Brain microvascular endothelial cell (primary cell): ENCODE data around the gene IFNL2.

Experiments used
- DNase-seq: peaks from one replicate; pipeline ENCODE4 v3.0.0-alpha.2; 2020
- H3K27ac ChIP-seq: fragments of 250-450 bp; sonication (Bioruptor Pico); 2 replicates; pipeline ENCODE4 v1.5.1; 2020; ENCODE audit warnings: mild to moderate bottlenecking, moderate library complexity
- H3K27me3 ChIP-seq: fragments of 250-450 bp; sonication (Bioruptor Pico); replicated peaks from 2 replicates; pipeline ENCODE4 v1.5.1; 2020; ENCODE audit warnings: mild to moderate bottlenecking
- H3K36me3 ChIP-seq: fragments of 250-450 bp; sonication (Bioruptor Pico); replicated peaks from 2 replicates; pipeline ENCODE4 v1.5.1; 2020; ENCODE audit warnings: mild to moderate bottlenecking
- H3K4me3 ChIP-seq: 2 replicates; pipeline ENCODE4 v1.5.1; 2011; ENCODE audit warnings: low read depth, mild to moderate bottlenecking, control low read depth, low read length, moderate library complexity
- in situ Hi-C: cut with HindIII; loops from 2 replicates; pipeline ENCODE4 v1.10.0; 2017; ENCODE audit warnings: low sequenced_read_pairs, low pct_ligation_motif_present
- TF ChIP-seq, protein P1 (sequence below): IDR thresholded peaks from 2 replicates; pipeline ENCODE4 v1.5.1; 2011; ENCODE audit warnings: low read depth, mild to moderate bottlenecking, moderate library complexity, low read length, control low read depth, inconsistent platforms; ENCODE audit errors: missing control alignments

The IFNL2 gene

DNA sequence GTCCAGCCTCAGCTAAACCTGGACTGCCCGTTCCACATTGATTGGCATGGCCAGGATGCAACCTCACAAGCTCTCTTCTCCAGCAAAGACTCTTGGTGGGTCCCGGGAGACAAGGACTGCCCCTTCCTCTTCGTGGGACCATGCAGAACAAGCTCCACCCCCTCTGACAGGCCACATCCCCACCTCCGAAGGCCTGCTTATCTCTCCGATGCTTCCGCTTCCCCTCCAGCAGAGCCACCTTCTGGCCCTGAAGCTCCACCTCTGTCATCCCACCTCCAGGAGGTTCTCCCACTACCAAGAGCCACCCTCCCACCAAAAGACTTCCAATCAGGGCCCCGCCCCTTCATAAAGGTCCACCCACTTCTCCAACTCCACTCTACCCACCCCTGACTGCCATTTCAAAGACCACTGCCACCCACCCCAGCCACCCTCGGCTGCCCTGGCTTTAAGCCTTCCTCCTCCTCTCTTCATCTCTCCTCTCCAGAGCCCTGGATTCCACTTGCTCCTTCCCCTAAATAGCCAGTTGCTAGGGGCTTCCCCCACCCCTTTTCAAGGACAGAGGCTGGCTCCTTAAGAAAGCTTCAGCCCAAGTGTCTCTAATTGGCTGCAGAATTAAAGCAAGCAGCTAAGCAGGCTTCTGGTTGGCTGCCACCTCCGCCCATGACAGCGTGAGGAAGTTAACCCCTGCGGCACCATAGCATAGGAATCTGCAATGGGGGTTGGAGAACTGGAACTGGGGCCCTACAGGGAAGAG, 42.5 kb downstream of the IFNL2 start:
- in situ Hi-C loops: no loop called here
- Histone ChIP-seq H3K27ac (no peak overlapping the region), H3K4me3 (no peak overlapping the region), H3K36me3 (no peaks in the 10 kb centered on the region), H3K27me3 (peaks cover 26% of the 10 kb centered on the region)
- TF ChIP-seq, protein P1, sequence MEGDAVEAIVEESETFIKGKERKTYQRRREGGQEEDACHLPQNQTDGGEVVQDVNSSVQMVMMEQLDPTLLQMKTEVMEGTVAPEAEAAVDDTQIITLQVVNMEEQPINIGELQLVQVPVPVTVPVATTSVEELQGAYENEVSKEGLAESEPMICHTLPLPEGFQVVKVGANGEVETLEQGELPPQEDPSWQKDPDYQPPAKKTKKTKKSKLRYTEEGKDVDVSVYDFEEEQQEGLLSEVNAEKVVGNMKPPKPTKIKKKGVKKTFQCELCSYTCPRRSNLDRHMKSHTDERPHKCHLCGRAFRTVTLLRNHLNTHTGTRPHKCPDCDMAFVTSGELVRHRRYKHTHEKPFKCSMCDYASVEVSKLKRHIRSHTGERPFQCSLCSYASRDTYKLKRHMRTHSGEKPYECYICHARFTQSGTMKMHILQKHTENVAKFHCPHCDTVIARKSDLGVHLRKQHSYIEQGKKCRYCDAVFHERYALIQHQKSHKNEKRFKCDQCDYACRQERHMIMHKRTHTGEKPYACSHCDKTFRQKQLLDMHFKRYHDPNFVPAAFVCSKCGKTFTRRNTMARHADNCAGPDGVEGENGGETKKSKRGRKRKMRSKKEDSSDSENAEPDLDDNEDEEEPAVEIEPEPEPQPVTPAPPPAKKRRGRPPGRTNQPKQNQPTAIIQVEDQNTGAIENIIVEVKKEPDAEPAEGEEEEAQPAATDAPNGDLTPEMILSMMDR: no peak
- DNase-seq: no peak

DNA sequence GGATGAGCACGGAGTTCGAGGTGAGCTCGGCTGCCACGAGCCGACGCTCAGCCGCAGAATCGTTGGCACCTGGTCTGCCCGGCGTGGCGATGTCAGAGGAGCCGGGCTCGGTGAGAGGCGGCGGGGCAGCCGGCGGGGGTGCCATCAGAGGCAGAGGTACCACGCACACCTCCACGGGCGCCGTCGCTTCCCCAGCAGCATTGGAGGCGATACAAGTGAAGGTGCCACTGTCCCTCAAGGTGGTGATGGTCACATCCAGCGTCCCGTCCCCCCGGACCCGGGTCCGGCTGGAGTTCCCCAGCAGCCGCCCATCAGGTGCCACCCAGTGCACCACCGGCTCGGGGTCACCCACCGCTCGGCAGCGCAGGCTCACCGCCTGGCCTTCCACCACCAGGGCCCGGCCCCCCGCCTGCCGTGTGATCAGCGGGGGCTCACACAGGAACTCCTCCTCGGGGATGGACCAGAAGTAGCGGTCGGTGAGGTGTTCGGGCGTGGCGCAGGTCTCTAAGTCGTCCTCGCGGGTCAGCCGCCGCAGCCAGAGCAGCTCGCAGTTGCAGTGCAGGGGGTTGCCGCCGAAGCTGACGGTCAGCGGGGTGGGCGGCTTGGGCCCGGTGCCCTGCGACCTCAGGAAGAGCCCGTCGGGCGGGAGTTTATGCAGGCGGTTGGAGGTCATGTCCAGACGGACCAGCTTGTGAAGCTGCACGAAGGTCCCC, 46.0 kb downstream of the IFNL2 start:
- Histone ChIP-seq H3K36me3 (no peaks in the 10 kb centered on the region), H3K27ac (no peak overlapping the region), H3K4me3 (no peak overlapping the region), H3K27me3 (no peaks in the 10 kb centered on the region)
- DNase-seq: no peak
- in situ Hi-C loops: no loop called here
- TF ChIP-seq, protein P1: no peak

DNA sequence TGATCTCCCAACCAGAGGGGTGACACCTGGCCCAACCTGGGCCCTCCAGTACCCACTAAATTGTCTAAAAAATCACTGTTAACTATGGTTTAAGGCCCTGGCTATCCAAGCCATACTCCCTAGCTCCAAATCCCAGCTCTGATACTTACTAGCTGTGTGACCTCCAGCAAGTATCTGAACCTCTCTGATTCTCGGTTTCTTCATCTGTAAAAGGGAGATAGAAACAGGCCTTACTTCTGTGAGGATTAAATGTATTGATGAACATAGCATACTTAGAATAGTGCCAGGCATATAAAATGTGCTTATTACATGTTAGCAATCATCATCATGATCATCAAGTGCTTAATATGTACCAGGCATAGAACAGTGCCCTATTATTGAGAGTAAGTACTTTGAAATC, 47.7 kb downstream of the IFNL2 start:
- in situ Hi-C loops: no loop called here
- TF ChIP-seq, protein P1: no peak
- H3K36me3 ChIP-seq: no peaks in the 10 kb centered on the region

DNA sequence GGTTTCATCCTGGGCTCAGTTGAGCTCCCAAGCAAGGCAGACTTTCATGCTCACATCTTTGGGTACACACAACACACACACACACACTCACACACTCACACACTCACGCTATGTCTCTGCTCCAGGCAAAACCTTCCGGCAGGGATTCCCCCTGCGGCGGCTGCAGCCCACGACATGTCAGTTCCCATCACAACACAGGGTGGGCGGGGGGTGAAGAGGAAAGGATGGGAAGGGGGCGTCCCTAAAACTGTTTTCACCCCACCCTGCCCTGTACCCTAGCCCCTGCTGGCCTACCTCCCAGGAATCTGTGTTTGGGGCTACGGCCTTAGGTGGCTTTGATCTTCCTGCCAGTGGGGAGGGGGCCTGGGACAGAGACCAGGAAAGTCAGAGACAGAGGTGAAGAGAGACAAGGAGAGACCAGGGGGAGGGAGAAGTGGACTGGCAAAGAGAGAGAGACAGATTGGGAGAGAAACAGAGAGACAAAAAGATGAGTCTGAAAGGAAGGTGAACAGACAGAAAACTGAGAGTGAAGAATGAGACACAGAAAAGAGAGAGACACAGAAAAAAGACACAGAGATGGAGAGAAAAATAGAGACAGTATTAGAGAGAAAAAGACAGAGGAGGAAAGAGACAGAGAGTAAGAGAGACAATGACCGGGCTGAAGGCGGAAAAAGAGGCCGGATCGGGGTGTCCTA, 48.6 kb downstream of the IFNL2 start:
- no peak for DNase-seq
- TF ChIP-seq, protein P1: no peak
- Histone ChIP-seq H3K36me3 (no peaks in the 10 kb centered on the region), H3K27me3 (peaks cover 3% of the 10 kb centered on the region), H3K4me3 (no peak overlapping the region), H3K27ac (no peak overlapping the region)
- in situ Hi-C loops: no loop called here

More for the DNA sequence above, 47.7 kb downstream of the IFNL2 start:
- Histone ChIP-seq H3K4me3 (no peak overlapping the region), H3K27ac (no peak overlapping the region), H3K27me3 (peaks cover 3% of the 10 kb centered on the region)
- no peak for DNase-seq

DNA sequence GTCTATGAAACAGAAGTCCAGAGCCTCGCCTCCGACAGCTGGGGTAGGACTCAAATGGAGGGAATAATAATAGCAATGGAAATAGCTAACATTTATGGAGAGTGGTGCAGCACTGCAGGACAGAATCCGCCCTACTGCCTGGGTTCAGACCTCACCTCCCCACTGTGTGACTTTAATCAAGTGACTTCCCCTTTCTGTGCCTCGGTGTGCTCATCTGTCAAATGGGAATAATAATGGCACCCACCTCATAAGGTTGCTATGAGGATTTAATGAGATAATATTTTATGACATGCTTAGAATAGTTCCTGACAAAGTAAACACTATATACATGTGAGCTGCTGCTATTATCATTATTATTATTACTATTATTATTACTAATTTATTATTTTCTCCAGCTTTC, 49.3 kb downstream of the IFNL2 start:
- peaks cover 3% of the 10 kb centered on the region for H3K27me3 ChIP-seq

More for the DNA sequence above, 49.3 kb downstream of the IFNL2 start:
- Histone ChIP-seq H3K36me3 (no peaks in the 10 kb centered on the region), H3K27ac (no peak overlapping the region), H3K4me3 (no peak overlapping the region)
- in situ Hi-C loops: no loop called here
- TF ChIP-seq, protein P1: no peak
- no peak for DNase-seq
